Activated T-cell treated with anti-CD3 and anti-CD28 coated beads, Interleukin-2, amount 50 U/mL, for 24 hours (primary cell): Measurements from ENCODE around the gene USP49.

Experiments used
- DNase-seq: peaks from one replicate; pipeline ENCODE4 v3.0.0-alpha.2; 2020
- H3K27ac Mint-ChIP-seq: 2 replicates; pipeline ENCODE4 v1.8.0; 2020; ENCODE audit warnings: mild to moderate bottlenecking, mixed read lengths
- H3K27me3 Mint-ChIP-seq: 2 replicates; pipeline ENCODE4 v1.8.0; 2020; ENCODE audit warnings: mixed read lengths
- H3K36me3 Mint-ChIP-seq: 2 replicates; pipeline ENCODE4 v1.8.0; 2020; ENCODE audit warnings: low read depth, mixed read lengths
- H3K4me1 Mint-ChIP-seq: 2 replicates; pipeline ENCODE4 v1.8.0; 2020; ENCODE audit warnings: low read depth, mixed read lengths
- H3K4me3 Mint-ChIP-seq: 2 replicates; pipeline ENCODE4 v1.8.0; 2020; ENCODE audit warnings: mild to moderate bottlenecking, moderate library complexity, mixed read lengths
- H3K9me3 Mint-ChIP-seq: 2 replicates; pipeline ENCODE4 v1.8.0; 2020; ENCODE audit warnings: mixed read lengths

USP49 gene

GRCh38 chr6:41936073-41936837 lies 41.1 kb upstream of the USP49 start:
- Mint-ChIP-seq H3K27ac (peak overlapping the region; percentile 96), H3K4me3 (peak overlapping the region; percentile 100), H3K4me1 (peaks cover 61% of the 10 kb centered on the region), H3K27me3 (no peaks in the 10 kb centered on the region), H3K9me3 (no peaks in the 10 kb centered on the region), H3K36me3 (peaks cover 100% of the 10 kb centered on the region)
- DNase-seq = peak; percentile 79

- Mint-ChIP-seq H3K27ac (peak overlapping the region; percentile 96), H3K36me3 (peaks cover 100% of the 10 kb centered on the region), H3K9me3 (no peaks in the 10 kb centered on the region), H3K4me3 (peak overlapping the region; percentile 100), H3K27me3 (no peaks in the 10 kb centered on the region), H3K4me1 (peaks cover 61% of the 10 kb centered on the region)
- DNase-seq = no peak
Measured at GRCh38 chr6:41935685-41936072, 40.5 kb upstream of the USP49 start.

GRCh38 chr6:41935193-41935574 lies 40.0 kb upstream of the USP49 start:
- Mint-ChIP-seq H3K36me3 (peaks cover 100% of the 10 kb centered on the region), H3K4me1 (peaks cover 58% of the 10 kb centered on the region), H3K27me3 (no peaks in the 10 kb centered on the region), H3K27ac (peak overlapping the region; percentile 96), H3K4me3 (peak overlapping the region; percentile 100), H3K9me3 (no peaks in the 10 kb centered on the region)
- no peak for DNase-seq

GRCh38 chr6:41934278-41935192 lies 39.4 kb upstream of the USP49 start:
- Mint-ChIP-seq H3K27ac (peak overlapping the region; percentile 96), H3K4me3 (peak overlapping the region; percentile 100), H3K9me3 (no peaks in the 10 kb centered on the region), H3K27me3 (no peaks in the 10 kb centered on the region), H3K4me1 (peaks cover 56% of the 10 kb centered on the region), H3K36me3 (peaks cover 100% of the 10 kb centered on the region)
- no peak for DNase-seq

GRCh38 chr6:41932378-41932777 lies 37.2 kb upstream of the USP49 start:
- no peak for DNase-seq
- no peaks in the 10 kb centered on the region for H3K9me3 Mint-ChIP-seq
- no peak overlapping the region for H3K4me3 Mint-ChIP-seq
- peaks cover 49% of the 10 kb centered on the region for H3K4me1 Mint-ChIP-seq
- no peaks in the 10 kb centered on the region for H3K27me3 Mint-ChIP-seq
- H3K36me3 Mint-ChIP-seq = peaks cover 100% of the 10 kb centered on the region
- H3K27ac Mint-ChIP-seq = peak overlapping the region; percentile 81

- H3K4me1 Mint-ChIP-seq = peaks cover 47% of the 10 kb centered on the region
- H3K36me3 Mint-ChIP-seq = peaks cover 100% of the 10 kb centered on the region
- H3K4me3 Mint-ChIP-seq = no peak overlapping the region
- DNase-seq = no peak
- H3K27me3 Mint-ChIP-seq = no peaks in the 10 kb centered on the region
- H3K9me3 Mint-ChIP-seq = no peaks in the 10 kb centered on the region
- peak overlapping the region; percentile 81 for H3K27ac Mint-ChIP-seq
Measured at GRCh38 chr6:41931792-41932191, 36.6 kb upstream of the USP49 start.

GRCh38 chr6:41929924-41930323 lies 34.7 kb upstream of the USP49 start:
- peaks cover 93% of the 10 kb centered on the region for H3K36me3 Mint-ChIP-seq
- DNase-seq = no peak

GRCh38 chr6:41927253-41927652 lies 32.1 kb upstream of the USP49 start:
- peaks cover 90% of the 10 kb centered on the region for H3K36me3 Mint-ChIP-seq
- H3K9me3 Mint-ChIP-seq = no peaks in the 10 kb centered on the region
- H3K27ac Mint-ChIP-seq = peak overlapping the region; percentile 89
- no peak for DNase-seq
- H3K4me3 Mint-ChIP-seq = no peak overlapping the region
- H3K27me3 Mint-ChIP-seq = no peaks in the 10 kb centered on the region
- H3K4me1 Mint-ChIP-seq = peaks cover 47% of the 10 kb centered on the region

More at GRCh38 chr6:41929924-41930323, 34.7 kb upstream of the USP49 start:
- Mint-ChIP-seq H3K27ac (peak overlapping the region; percentile 89), H3K9me3 (no peaks in the 10 kb centered on the region), H3K4me3 (no peak overlapping the region), H3K27me3 (no peaks in the 10 kb centered on the region), H3K4me1 (peaks cover 35% of the 10 kb centered on the region)

GRCh38 chr6:41922154-41922553 lies 27.0 kb upstream of the USP49 start:
- Mint-ChIP-seq H3K36me3 (peaks cover 71% of the 10 kb centered on the region), H3K27me3 (no peaks in the 10 kb centered on the region), H3K9me3 (no peaks in the 10 kb centered on the region), H3K4me1 (peaks cover 55% of the 10 kb centered on the region), H3K4me3 (peak overlapping the region; percentile 94), H3K27ac (peak overlapping the region; percentile 100)
- DNase-seq = no peak

GRCh38 chr6:41921712-41921998 lies 26.5 kb upstream of the USP49 start:
- Mint-ChIP-seq H3K36me3 (peaks cover 69% of the 10 kb centered on the region), H3K9me3 (no peaks in the 10 kb centered on the region), H3K27ac (peak overlapping the region; percentile 100), H3K27me3 (no peaks in the 10 kb centered on the region), H3K4me1 (peaks cover 55% of the 10 kb centered on the region), H3K4me3 (peak overlapping the region; percentile 94)
- no peak for DNase-seq

GRCh38 chr6:41920921-41921711 lies 25.9 kb upstream of the USP49 start, which contains the start of the genes BYSL and MED20:
TSS of gene BYSL (plus strand) at chr6:41921499. CDS start at chr6:41921563, 64 bp downstream.
TSS of gene MED20 (minus strand) at chr6:41921139. CDS start at chr6:41921018, 121 bp downstream.
- peaks cover 70% of the 10 kb centered on the region for H3K36me3 Mint-ChIP-seq
- peak within 1 kb of the TSS; percentile 94 for H3K4me3 Mint-ChIP-seq
- H3K9me3 Mint-ChIP-seq = no peaks in the 10 kb centered on the region
- no peaks in the 10 kb centered on the region for H3K27me3 Mint-ChIP-seq
- peaks cover 55% of the 10 kb centered on the region for H3K4me1 Mint-ChIP-seq
- H3K27ac Mint-ChIP-seq = peak within 1 kb of the TSS; percentile 100
- DNase-seq = peak; percentile 98

- H3K36me3 Mint-ChIP-seq = peaks cover 68% of the 10 kb centered on the region
- H3K27me3 Mint-ChIP-seq = no peaks in the 10 kb centered on the region
- no peak for DNase-seq
- H3K4me3 Mint-ChIP-seq = no peak overlapping the region
- no peaks in the 10 kb centered on the region for H3K9me3 Mint-ChIP-seq
- peak overlapping the region; percentile 85 for H3K27ac Mint-ChIP-seq
- peaks cover 35% of the 10 kb centered on the region for H3K4me1 Mint-ChIP-seq
Measured at GRCh38 chr6:41917528-41917927, 22.4 kb upstream of the USP49 start.

GRCh38 chr6:41914869-41915530 lies 19.8 kb upstream of the USP49 start:
- Mint-ChIP-seq H3K4me3 (no peak overlapping the region), H3K36me3 (peaks cover 54% of the 10 kb centered on the region), H3K4me1 (peaks cover 31% of the 10 kb centered on the region), H3K27ac (no peak overlapping the region), H3K27me3 (no peaks in the 10 kb centered on the region), H3K9me3 (no peaks in the 10 kb centered on the region)
- DNase-seq = no peak

GRCh38 chr6:41914343-41914742 lies 19.2 kb upstream of the USP49 start:
- Mint-ChIP-seq H3K4me3 (no peak overlapping the region), H3K9me3 (no peaks in the 10 kb centered on the region), H3K27ac (no peak overlapping the region), H3K27me3 (no peaks in the 10 kb centered on the region), H3K36me3 (peaks cover 57% of the 10 kb centered on the region), H3K4me1 (peaks cover 27% of the 10 kb centered on the region)
- DNase-seq = no peak
